Measurements from ENCODE around the gene ASPA. TPM values are rescaled to one million over a fixed set of nuclear protein-coding genes. Genes with fewer than 3 reads are reported as not detected.

The ASPA gene
- total and polyA plus RNA-seq, 10 of the 15 experiments (the other 5 are each of a cell fraction or from before 2014, with no cell fraction given) = 0.04 to 0.30 TPM; not detected in 8

DNA sequence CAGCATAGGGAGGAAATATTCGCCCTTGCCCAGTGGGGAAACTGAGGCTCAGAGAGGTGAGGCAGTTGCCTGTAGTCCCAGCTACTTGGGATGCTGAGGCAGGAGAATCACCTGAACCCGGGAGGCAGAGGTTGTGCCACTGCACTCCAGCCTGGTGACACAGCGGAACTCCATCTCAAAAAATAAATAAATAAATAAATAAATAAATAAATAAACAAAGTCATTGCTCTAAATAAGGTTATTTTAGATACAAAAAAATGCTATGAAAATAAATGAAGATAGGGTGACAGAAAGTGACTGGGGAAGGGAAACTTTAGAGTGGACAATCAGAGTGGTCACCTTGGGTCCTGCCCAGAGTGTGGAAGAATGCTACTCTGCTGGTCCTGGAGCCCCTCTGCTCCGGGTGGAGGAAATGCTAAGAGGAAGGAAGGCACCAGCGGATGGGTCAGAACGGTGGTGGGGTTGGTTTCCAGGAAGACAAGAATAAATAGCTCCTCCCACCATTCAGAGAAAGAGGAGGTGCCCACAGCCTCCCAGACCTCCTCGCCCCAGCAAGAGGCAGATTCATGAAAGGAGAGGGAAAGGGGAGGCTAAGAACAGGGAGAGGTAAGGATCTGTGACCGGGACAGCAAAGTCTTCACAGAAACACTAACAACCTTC, 64.2 kb downstream of the ASPA start:
- POLR2A ChIA-PET = no interaction called here

DNA sequence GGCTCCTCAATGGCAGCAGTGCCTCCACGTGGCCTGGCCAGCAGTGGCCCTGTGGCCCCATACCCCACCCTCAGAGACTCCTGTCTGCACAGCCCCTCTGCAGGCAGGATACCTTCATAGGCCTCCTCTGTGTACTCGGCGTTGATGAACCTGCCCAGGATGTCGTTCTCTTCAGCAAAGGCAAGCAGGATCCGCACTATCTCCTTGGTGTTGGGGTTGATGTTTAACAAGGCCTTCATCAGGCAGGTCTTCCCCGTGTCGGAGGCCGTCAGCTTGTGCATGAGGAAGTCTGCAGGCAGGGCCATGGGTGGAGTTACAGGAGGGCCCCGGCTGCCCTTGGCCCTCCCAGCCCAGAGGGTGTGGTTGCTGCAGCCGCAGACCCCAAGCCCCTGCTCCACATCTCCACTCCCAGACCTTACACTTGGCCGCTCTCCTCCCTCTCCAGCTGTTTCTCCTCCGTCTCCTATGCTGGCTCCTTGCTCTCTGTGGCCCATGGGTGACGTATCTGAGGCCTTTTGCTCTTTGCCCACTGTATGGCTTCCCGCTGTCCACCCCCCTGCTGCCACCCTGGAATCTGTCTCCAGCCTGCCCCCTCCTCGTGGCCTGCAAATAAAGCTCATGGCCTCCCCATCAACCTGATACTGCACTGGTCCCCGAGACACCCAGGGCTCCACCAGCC, 66.8 kb downstream of the ASPA start:
- ChIA-PET SMC1A (ENCODE audit: uncharacterized antibody, unreplicated experiment) (interaction anchor here (0.9 kb wide), 1 partner anchor 9 kb away, joined by 3 read pairs; no protein-coding TSS in a partner anchor), POLR2A (interaction anchor here (0.5 kb wide), 1 partner anchor 76 kb away, joined by 4 read pairs; no protein-coding TSS in a partner anchor), RAD21 (ENCODE audit: unreplicated experiment) (no interaction called here), CTCF (no interaction called here)
- Histone ChIP-seq H3K36me3 (ENCODE audit: control insufficient read depth in 2 of 2, insufficient read depth in 2 of 2, low read length in 1 of 2) (peaks cover 0 to 9% of the 10 kb centered on the region in 2 experiments; a peak in 2 of 4 replicates), H2AFZ (ENCODE audit: control insufficient read depth, low read depth, low read length) (no peak overlapping the region), H3K79me2 (ENCODE audit: control insufficient read depth, insufficient read depth, low read length) (no peaks in the 10 kb centered on the region), H3K4me2 (ENCODE audit: control insufficient read depth, insufficient read depth) (no peak overlapping the region), H4K20me1 (ENCODE audit: control insufficient read depth, insufficient read depth) (no peaks in the 10 kb centered on the region), H3K9me3 (replicated peaks; ENCODE audit: control insufficient read depth, insufficient read depth, low read length) (no peaks in the 10 kb centered on the region), H3K27ac (ENCODE audit: control insufficient read depth, insufficient read depth) (no peak overlapping the region), H3K4me3 (no peak overlapping the region), H3K4me1 (ENCODE audit: control insufficient read depth, insufficient read depth, low read length) (no peaks in the 10 kb centered on the region), H3K9ac (ENCODE audit: control insufficient read depth, insufficient read depth, low read length) (no peak overlapping the region), H3K27me3 (replicated peaks in 1 of 2; ENCODE audit: control insufficient read depth in 2 of 2, insufficient read depth in 2 of 2, low read length in 1 of 2) (no peaks in the 10 kb centered on the region)
- FAIRE-seq (no peak), ATAC-seq (no peak), DNase-seq (ENCODE audit: low read depth, low spot score) (no peak)
- intact Hi-C loops (cut with micrococcal nuclease; ENCODE audit: unreplicated experiment) (no loop called here), in situ Hi-C loops (cut with MboI) (no loop called here)
- no peak for TF ChIP-seq RB1 (IDR thresholded peaks at IDR 0.05; ENCODE audit: borderline replicate concordance)
- TF ChIP-seq HSF1 (IDR thresholded peaks at IDR 0.05; ENCODE audit: low read depth, low read length) = no peak
- TF ChIP-seq NFIC (IDR thresholded peaks at IDR 0.05; ENCODE audit: low read depth, low read length) = no peak
- no peak for TF ChIP-seq MYC (IDR thresholded peaks at IDR 0.05; ENCODE audit: insufficient read depth, insufficient read length, insufficient replicate concordance, low read length, severe bottlenecking)
- no peak for TF ChIP-seq BMI1 (IDR thresholded peaks at IDR 0.05; ENCODE audit: borderline replicate concordance)
- no peak for TF ChIP-seq GABPA (IDR thresholded peaks at IDR 0.05; ENCODE audit: low read depth)
- no peak for TF ChIP-seq RAD51 (IDR thresholded peaks at IDR 0.05)
- no TSS peak for BruUV-seq (replicated peaks)
- WGBS (ENCODE audit: insufficient coverage, insufficient replicate concordance, low lambda C conversion rate, missing lambda C conversion rate) = 87% methylated on average over 16 of the region's 16 CpGs

More for the DNA sequence above, 64.2 kb downstream of the ASPA start:
- H3K4me1 ChIP-seq (ENCODE audit: control insufficient read depth, insufficient read depth, low read length) = no peaks in the 10 kb centered on the region
- SMC1A ChIA-PET (ENCODE audit: uncharacterized antibody, unreplicated experiment) = interaction anchor here (1.2 kb wide), 1 partner anchor 16 kb away, joined by 5 read pairs; no protein-coding TSS in a partner anchor
- RAD21 ChIA-PET (ENCODE audit: unreplicated experiment) = no interaction called here
- no peaks in the 10 kb centered on the region for H3K27me3 ChIP-seq (replicated peaks in 1 of 2; ENCODE audit: control insufficient read depth in 2 of 2, insufficient read depth in 2 of 2, low read length in 1 of 2)
- no peaks in the 10 kb centered on the region for H4K20me1 ChIP-seq (ENCODE audit: control insufficient read depth, insufficient read depth)
- in situ Hi-C loops (cut with MboI) (no loop called here), intact Hi-C loops (cut with micrococcal nuclease; ENCODE audit: unreplicated experiment) (no loop called here)
- BruUV-seq (replicated peaks) = no TSS peak
- H3K4me2 ChIP-seq (ENCODE audit: control insufficient read depth, insufficient read depth) = no peak overlapping the region
- DNase-seq (ENCODE audit: low read depth, low spot score) (no peak), ATAC-seq (no peak), FAIRE-seq (no peak)
- WGBS (ENCODE audit: insufficient coverage, insufficient replicate concordance, low lambda C conversion rate, missing lambda C conversion rate) = 61% methylated on average over 8 of the region's 8 CpGs
- H2AFZ ChIP-seq (ENCODE audit: control insufficient read depth, low read depth, low read length) = no peak overlapping the region
- H3K27ac ChIP-seq (ENCODE audit: control insufficient read depth, insufficient read depth) = no peak overlapping the region
- no peak overlapping the region for H3K9ac ChIP-seq (ENCODE audit: control insufficient read depth, insufficient read depth, low read length)
- no peak overlapping the region for H3K4me3 ChIP-seq
- TF ChIP-seq TCF7 (IDR thresholded peaks at IDR 0.05; ENCODE audit: borderline replicate concordance) = no peak
- no peaks in the 10 kb centered on the region for H3K9me3 ChIP-seq (replicated peaks; ENCODE audit: control insufficient read depth, insufficient read depth, low read length)
- H3K36me3 ChIP-seq (ENCODE audit: control insufficient read depth in 2 of 2, insufficient read depth in 2 of 2, low read length in 1 of 2) = peaks cover 0 to 9% of the 10 kb centered on the region in 2 experiments; a peak in 2 of 4 replicates
- H3K79me2 ChIP-seq (ENCODE audit: control insufficient read depth, insufficient read depth, low read length) = no peaks in the 10 kb centered on the region
- CTCF ChIA-PET = no interaction called here

Data from GM12878 (cell line).